Measurements from ENCODE around the gene PYCARD. TPM values are rescaled to one million over a fixed set of nuclear protein-coding genes. Genes with fewer than 3 reads are reported as not detected.
"Not testable (repeated sequence)": the region's sequence is repeated elsewhere in the genome, so short reads cannot be mapped to it uniquely, and the experiment has no call there.

The PYCARD gene
- 66.7 and 72.4 TPM in 2 replicates for total RNA-seq

DNA sequence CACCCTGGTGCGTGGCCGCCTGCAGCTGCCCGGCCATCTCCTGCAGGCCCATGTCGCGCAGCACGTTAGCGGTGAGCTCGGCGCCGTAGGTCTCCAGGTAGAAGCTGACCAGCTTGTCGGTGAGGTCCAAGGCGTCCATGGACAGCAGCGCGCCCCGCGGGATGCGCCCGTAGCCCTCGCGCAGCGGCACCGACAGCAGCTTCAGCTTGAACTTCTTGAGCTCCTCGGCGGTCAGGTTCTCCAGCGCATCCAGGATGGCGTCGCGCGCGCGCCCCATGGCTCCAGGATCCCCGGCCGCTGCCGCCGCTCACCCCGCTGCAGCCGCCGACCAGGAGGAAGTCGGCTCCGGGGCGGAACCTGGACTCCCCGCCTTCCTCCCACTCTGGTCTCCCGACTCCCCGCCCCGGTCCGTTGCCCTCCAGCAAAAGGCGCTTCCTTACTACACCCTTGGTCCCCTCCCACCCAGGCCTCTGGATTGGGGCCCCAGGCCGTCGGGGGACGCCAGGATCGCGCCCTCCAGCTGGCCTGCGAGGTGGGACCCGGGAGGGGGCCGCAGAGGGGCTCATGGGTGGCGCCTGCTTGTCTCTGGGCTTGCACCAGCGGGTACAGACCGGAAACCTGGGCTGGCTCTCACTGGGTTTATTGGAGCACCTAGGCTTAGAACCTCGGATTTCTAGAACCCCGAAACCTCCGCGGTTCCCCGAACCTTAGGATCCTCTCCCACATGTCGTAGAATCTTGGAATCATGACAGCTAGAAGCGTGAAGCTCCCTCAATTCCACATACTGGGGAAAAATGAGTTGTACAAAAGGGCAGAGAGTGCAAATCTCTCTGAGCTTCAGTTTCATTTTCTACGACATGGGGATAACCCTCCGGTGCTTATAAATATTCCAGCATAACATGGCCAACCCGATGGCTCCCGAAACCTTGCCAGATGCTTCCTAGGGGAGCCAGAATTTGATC lies at the start of gene PYCARD:
TSS of gene PYCARD (minus strand) at position 347 of the 962 bp plus-strand sequence. CDS start at position 277, 70 bp downstream.
- intact Hi-C loops (cut with micrococcal nuclease): loop anchor here (2.0 to 5.0 kb wide), 4 partner anchors 84 to 665 kb away; partner anchors contain the start of gene ITGAX

DNA sequence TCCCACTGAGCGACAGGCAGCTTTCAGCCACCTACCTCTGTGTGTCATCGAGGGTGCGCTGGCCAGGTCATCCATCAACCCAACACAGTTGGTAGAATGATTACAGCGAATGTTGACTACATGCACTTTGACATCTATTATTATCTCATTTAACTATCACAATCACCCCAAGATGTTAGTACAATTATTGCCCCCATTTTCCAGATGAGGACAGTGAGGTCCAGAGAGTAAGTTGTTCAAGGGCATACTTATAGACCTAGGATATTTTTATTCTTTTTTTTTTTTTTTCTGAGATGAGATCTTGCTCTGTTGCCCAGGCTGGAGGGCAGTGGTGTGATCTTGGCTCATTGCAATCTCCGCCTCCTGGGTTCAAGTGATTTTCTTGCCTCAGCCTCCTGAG lies 48.9 kb upstream of the PYCARD start:
- intact Hi-C loops (cut with micrococcal nuclease): loop anchor here (5.0 kb wide), 1 partner anchor 34 kb away; the partner anchor contains the start of gene PYDC1

GRCh38 chr16:31250782-31251384 lies 48.3 kb upstream of the PYCARD start:
- intact Hi-C loops (cut with micrococcal nuclease): loop anchor here (5.0 kb wide), 1 partner anchor 34 kb away; the partner anchor contains the start of gene PYDC1

- intact Hi-C loops (cut with micrococcal nuclease): no loop called here
Measured at GRCh38 chr16:31248344-31248743, 45.8 kb upstream of the PYCARD start.

DNA sequence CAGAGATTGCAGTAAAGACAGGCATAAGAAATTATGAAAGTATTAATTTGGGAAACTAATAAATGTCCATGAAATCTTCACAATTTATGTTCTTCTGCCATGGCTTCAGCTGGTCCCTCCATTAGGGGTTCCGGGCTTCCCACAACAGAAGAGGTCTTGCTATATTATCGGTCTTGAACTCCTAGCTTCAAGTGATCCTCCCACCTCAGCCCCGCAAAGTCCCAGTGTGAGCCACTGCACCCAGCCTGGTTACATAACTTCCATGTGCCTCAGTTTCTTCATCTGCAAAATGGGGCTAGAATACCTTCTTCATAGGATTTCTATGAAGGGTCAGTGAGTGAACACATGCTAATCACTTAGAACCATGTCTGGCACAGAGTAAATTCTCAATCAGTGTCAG lies 43.7 kb upstream of the PYCARD start:
- intact Hi-C loops (cut with micrococcal nuclease): no loop called here

GRCh38 chr16:31245598-31245997 lies 43.0 kb upstream of the PYCARD start:
- intact Hi-C loops (cut with micrococcal nuclease): not testable (repeated sequence)

- intact Hi-C loops (cut with micrococcal nuclease): no loop called here
Measured at GRCh38 chr16:31243734-31244670, 41.4 kb upstream of the PYCARD start.

- intact Hi-C loops (cut with micrococcal nuclease): no loop called here
Measured at GRCh38 chr16:31242206-31242605, 39.6 kb upstream of the PYCARD start.

DNA sequence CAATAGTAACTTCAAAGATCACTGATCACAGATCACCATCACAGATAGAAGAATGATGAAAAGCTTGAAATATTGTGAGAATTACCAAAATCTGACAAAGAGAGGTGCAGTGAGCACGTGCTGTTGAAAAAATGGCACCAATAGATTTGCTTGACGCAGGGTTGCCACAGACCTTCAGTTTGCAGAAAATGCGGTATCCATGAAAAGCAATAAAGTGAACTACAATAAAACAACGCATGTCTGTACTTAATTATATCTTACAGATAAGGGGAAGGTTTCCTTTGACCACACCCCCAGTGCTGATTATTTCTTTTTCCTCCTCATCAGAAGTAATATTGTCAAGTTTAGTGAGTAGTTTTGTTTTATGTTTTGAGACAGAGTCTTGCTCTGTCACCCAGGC lies 35.5 kb upstream of the PYCARD start:
- intact Hi-C loops (cut with micrococcal nuclease): no loop called here

- intact Hi-C loops (cut with micrococcal nuclease): no loop called here
Measured at GRCh38 chr16:31229501-31229900, 26.9 kb upstream of the PYCARD start.

- intact Hi-C loops (cut with micrococcal nuclease): no loop called here
Measured at GRCh38 chr16:31228206-31228605, 25.6 kb upstream of the PYCARD start.

DNA sequence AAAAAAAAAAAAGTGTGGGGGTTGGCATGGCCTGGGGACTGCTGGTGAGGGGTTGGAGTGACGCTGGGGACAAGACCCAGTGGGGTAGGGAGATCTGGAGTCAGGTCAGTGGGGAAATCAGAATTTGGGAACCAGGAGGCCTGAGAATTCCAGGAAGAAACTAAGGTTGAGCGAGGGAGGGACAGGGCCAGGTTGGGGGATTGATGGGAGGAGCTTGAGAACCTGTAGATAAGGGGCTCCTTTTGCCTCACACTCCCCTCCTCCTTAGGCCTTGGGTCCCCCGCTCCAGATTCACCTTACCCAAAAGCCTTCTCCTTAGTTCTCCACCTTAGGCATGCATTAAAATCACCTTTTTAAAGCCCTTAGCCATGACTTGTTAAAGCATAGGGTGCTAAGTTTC lies 22.6 kb upstream of the PYCARD start:
- intact Hi-C loops (cut with micrococcal nuclease): no loop called here

- intact Hi-C loops (cut with micrococcal nuclease): no loop called here
Measured at GRCh38 chr16:31224092-31224955, 21.8 kb upstream of the PYCARD start.

GRCh38 chr16:31223044-31223443 lies 20.5 kb upstream of the PYCARD start:
- intact Hi-C loops (cut with micrococcal nuclease): no loop called here

GRCh38 chr16:31221357-31222160 lies 19.0 kb upstream of the PYCARD start:
- intact Hi-C loops (cut with micrococcal nuclease): no loop called here

DNA sequence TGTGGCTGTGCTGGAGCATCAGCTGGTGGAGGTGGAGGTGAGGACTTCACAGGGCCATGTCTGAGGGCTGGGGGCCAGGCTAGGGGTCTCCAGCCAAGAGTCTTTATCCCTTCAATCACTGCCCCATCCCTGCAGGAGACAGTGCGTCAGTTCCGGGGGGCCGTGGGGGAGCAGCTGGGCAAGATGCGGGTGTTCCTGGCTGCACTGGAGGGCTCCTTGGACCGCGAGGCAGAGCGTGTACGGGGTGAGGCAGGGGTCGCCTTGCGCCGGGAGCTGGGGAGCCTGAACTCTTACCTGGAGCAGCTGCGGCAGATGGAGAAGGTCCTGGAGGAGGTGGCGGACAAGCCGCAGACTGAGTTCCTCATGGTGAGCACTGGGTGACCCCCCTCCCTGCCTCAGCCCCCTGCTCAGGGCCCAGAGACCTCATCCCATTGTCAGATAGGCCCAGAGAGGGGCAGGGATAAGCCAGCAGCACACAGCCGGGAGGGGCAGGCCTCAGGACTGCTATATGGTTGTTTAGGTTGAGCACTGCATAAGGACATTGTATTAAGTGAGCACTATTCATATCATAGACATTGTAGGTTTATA lies 16.7 kb upstream of the PYCARD start:
- intact Hi-C loops (cut with micrococcal nuclease): loop anchor here (5.0 kb wide), 1 partner anchor 33 kb away; no protein-coding TSS in a partner anchor

- intact Hi-C loops (cut with micrococcal nuclease): loop anchor here (5.0 kb wide), 1 partner anchor 35 kb away; no protein-coding TSS in a partner anchor
Measured at GRCh38 chr16:31217136-31217530, 14.6 kb upstream of the PYCARD start.

GRCh38 chr16:31216422-31217135 lies 14.0 kb upstream of the PYCARD start, which contains the start of gene PYDC1:
PYDC1 (minus strand) TSS chr16:31217135; CDS start chr16:31217028, 107 bp downstream.
- intact Hi-C loops (cut with micrococcal nuclease): loop anchor here (5.0 kb wide), 1 partner anchor 36 kb away; no protein-coding TSS in a partner anchor
